CD4-positive, alpha-beta T cell treated with Interleukin-21 for 1 hour (primary cell): ENCODE data around the gene PTHLH.

Experiments used
- DNase-seq: peaks from one replicate; pipeline ENCODE4 v3.0.0-alpha.2; 2020

PTHLH gene

DNA sequence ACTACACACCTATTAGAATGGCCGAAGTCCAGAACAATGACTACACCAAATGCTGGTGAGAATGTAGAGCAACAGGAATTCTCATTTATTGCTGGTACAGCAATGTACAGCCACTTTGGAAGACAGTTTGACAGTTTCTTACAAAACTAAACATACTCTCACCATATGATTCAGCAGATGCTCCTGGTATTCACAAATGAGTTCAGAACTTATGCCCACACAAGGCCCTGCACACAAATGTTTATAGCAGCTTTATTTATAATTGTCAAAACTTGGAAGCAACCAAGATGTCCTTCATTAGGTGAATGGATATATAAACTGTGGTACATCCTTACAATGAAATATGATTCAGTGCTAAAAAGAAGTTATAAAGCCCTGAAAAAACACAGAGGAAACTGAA is 38.3 kb downstream of the PTHLH start:
- DNase-seq: no peak

DNA sequence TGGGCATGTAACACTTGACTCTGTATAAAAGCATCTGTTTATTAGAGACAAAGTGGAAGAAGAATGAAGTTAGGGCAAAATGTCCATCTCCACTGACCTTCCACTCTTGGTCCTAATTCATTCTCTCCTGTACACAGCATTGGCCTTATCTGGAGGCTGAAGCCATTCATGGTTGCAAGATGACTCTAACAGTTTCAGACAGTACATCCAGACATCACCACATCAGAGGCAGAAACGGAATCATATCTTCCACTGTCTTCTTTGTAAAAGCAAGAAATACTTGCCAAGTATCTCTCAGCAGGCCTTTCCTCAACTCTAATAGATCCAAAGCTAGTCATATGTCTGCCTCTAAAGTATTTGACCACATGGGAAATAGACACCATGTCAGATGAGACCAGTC is 41.1 kb downstream of the PTHLH start:
- DNase-seq: no peak

DNA sequence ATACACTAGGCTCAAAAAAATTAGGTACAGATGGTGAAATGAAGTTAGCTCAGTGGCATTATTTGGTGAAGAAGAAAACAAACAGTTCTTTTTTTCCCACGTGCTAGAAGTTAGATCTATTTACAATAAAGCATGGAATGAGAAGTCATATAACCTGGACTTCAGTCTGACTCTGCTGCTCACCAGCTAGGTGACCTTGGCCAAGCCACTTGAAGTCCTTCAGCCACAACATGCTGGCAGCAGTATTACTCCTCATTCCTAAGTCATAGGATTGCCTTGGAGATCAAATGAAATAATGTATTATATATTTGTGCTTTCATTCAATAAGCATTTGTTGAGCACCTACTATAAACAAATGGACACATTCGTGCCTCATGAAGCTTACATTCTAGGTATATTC is 45.2 kb downstream of the PTHLH start:
- no peak for DNase-seq

DNA sequence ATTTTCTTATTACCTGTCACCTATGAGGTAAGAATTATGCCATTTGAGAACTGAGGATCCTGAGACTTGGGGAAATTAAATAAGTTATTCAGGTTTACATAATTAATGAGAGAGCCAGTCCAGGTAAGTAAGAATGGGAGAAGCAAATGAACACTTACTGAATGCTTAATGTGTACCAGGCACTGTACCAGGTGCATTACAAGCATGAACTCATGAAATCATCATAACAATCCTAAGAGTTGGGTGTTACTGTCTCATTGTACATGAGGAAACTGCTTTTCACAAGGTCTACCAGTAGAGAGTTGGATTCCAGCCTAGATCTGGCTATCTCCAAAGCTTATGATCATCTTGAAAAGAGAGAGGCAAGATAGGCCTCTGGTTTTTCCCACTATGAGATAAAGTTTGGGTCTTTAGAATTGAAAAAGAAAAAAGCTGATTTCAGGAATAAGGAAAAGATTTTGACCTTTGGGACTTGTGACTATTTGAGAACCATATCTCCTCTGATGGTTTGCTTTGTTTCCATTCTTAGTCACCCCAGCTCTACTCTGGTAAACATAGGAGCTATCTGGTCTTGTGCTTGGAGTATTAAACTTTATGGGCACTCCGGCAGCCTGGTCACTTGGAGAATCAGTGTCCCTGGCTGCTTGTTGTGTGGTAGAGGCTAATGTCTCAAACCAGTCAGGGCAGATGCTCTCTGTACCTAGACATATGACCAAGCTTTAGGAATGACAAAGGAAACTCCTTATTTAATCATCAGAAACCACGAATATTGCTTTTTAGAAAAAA is 48.0 kb downstream of the PTHLH start:
- DNase-seq: no peak

DNA sequence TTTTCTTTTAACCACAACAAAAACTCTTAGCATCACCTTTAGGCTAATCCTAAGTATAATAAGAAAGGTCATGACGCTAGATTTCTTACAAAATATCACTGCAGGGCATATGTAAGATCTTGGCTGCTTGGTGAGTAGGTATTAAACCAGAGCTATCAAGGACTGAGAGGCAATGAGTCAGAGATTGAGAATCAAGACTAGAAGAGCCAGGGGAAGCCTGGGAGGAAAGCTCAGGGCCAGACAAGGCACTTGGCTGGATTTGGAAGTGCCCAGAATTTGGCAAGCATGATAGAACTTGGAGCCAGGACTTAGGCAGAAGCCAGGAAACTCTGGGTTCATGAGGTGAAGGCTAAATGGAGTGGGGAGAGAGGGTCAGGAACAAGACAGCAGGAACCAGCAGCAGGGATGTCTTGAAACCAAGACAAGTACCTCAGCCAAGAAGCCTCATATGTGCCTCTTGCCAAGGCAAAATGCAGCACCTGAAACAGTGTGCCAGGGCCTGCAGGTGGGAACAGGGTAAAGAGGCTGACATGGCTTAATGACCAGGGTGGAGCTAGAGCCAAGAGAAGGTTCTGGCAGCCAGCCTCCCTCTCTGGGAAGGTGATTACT is 49.9 kb downstream of the PTHLH start:
- no peak for DNase-seq

DNA sequence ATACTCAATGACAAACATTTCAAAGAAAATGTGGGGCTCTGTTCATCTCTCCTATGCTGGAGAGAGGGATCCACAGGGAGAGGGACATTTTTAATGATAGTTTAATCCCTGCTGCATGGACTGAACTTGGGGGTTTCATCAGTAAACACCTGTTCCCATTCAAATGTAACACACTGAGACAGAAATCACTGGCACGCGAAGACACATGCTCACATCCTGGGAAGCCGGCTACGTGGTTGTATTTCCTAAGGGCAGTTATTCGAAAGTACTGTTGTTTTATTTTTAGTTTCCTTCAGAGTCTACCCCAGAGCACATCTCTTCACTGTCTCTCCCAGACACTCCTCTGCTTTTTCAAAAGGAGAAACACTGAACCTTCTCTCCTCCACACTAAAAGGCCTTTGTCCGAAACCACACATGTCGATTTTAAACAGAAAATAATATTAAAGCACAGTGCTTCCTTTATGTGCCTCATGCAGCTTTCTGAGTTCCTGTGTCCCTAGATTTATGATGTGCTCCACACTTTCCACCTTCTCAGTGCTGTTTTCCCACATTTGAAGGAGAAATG is 52.8 kb downstream of the PTHLH start:
- no peak for DNase-seq

DNA sequence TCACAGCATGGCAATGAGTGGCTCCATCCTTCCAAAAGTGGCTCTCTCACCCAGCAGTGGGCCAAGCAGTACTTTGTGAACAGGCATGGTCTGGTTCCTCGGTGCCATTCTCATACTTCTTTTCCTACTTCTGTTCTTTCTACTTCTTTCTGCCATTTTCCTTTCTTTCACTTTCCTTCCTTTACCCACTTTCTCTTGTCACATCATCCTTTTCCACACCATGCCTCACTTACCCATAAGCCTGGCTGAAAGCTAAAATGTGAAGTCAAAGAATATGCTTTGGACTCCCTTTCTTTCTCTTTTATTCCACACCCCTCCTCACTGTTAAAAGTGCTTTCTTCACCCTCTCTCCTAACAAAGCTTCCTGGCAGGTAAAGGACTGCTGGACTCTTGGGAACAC is 57.0 kb downstream of the PTHLH start:
- DNase-seq: no peak

DNA sequence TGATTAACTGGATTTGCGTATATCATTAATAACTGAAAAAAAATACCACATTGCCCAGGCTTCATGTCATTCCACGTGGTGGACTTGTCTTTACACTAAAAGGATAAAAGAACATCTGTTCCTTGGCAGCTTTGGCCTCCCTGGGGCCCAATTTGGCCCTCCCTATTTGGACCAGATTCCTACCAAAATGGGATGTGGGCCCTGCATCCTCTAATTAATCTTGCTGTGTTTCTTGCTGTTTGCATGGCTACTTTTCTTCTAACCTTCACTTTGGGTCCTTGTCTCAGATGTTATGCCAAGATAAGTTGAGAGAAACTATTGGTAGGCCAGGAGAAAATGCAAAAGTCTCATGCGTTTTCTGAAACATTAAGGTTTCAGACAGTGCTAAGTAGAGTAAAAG is 57.5 kb downstream of the PTHLH start:
- DNase-seq: no peak

DNA sequence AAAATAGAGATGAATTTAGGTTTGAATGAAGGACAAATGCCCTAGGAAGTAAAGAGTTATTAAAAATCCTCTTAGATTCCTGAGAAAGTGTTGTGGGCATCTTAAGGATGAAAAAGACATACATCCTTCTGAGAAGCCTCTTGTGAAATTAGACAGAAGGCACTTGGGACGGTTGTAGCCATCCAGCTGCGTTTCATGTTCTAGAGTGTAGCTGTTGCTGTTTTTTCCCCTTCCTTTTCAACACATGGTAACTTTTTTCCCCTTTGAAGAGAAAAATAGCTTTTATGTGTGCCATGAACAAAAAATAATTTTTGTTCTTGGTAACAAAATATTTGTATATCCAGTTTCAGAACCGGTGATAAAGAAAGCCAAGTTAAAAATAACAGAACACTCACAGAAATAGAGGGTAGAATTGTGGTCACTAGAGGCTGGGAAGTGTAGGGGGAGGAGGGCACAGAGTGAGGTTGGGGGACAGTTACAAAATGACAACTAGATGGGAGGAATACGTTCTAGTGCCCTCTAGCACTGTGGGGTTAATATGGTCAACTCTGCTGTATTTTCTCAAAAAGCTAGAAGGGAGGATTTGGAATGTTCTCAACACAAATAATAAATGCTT is 58.4 kb downstream of the PTHLH start:
- no peak for DNase-seq

DNA sequence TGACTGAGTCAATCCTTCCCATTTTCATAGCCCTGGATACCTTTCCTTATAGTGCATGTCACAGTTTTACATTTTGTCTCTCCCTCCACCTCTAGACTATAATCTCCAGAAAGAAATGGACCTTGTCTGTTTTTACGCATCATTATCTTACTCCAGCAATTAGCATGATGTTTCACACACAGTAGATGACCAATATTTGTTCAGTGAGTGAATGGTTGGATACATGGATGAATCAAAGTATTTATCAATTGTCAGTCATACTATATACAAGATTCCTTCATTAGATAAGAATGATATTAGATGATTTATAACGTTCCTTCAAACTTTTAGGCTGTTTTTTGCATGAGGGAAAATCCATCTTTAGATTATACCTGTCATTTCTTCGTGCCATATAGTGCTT is 61.1 kb downstream of the PTHLH start:
- no peak for DNase-seq
